IPS DF 4.7 (cell line): ENCODE results near the gene IL1R1.

Experiments used
- DNase-seq: peaks from one replicate; pipeline ENCODE4 v3.0.0-alpha.2; 2013; ENCODE audit warnings: low spot score; ENCODE audit errors: extremely low read depth

Gene IL1R1

GRCh38 chr2:102171946-102172345, 29.4 kb downstream of the IL1R1 start:
- no peak for DNase-seq

GRCh38 chr2:102172745-102173144, 30.2 kb downstream of the IL1R1 start:
- no peak for DNase-seq

- no peak for DNase-seq
These were observed 33.6 kb downstream of the IL1R1 start for GRCh38 chr2:102176172-102176571.

- DNase-seq, result no peak
These were observed 35.4 kb downstream of the IL1R1 start for GRCh38 chr2:102177814-102178478.

- DNase-seq, result no peak
These were observed 36.5 kb downstream of the IL1R1 start for GRCh38 chr2:102179061-102179460.

GRCh38 chr2:102179788-102180686, 37.5 kb downstream of the IL1R1 start:
- no peak for DNase-seq

GRCh38 chr2:102180687-102180999, 38.1 kb downstream of the IL1R1 start:
- DNase-seq, result no peak

- DNase-seq, result no peak
These were observed 38.8 kb downstream of the IL1R1 start for GRCh38 chr2:102181376-102181775.

GRCh38 chr2:102181919-102182635, 39.5 kb downstream of the IL1R1 start:
- no peak for DNase-seq

GRCh38 chr2:102184018-102184417, 41.5 kb downstream of the IL1R1 start:
- no peak for DNase-seq

GRCh38 chr2:102184568-102184967, 42.0 kb downstream of the IL1R1 start:
- no peak for DNase-seq

- DNase-seq, result no peak
These were observed 42.8 kb downstream of the IL1R1 start for GRCh38 chr2:102185347-102185746.

GRCh38 chr2:102186791-102187495, 44.4 kb downstream of the IL1R1 start, which contains the start of gene IL1RL2:
Gene IL1RL2, plus strand, starts transcription at chr2:102187023. Its CDS starts 845 bp downstream, at chr2:102187868.
- no peak for DNase-seq

- DNase-seq, result no peak
These were observed 45.1 kb downstream of the IL1R1 start for GRCh38 chr2:102187496-102188150.

GRCh38 chr2:102190430-102191107, 48.0 kb downstream of the IL1R1 start:
- no peak for DNase-seq

GRCh38 chr2:102191501-102191900, 49.0 kb downstream of the IL1R1 start:
- DNase-seq, result no peak

- no peak for DNase-seq
These were observed 50.5 kb downstream of the IL1R1 start for GRCh38 chr2:102193074-102193473.

- DNase-seq, result no peak
These were observed 52.2 kb downstream of the IL1R1 start for GRCh38 chr2:102194609-102195268.

- DNase-seq, result no peak
These were observed 55.0 kb downstream of the IL1R1 start for GRCh38 chr2:102197389-102198137.
